ENCODE data around the gene POU4F1.

The POU4F1 gene

DNA sequence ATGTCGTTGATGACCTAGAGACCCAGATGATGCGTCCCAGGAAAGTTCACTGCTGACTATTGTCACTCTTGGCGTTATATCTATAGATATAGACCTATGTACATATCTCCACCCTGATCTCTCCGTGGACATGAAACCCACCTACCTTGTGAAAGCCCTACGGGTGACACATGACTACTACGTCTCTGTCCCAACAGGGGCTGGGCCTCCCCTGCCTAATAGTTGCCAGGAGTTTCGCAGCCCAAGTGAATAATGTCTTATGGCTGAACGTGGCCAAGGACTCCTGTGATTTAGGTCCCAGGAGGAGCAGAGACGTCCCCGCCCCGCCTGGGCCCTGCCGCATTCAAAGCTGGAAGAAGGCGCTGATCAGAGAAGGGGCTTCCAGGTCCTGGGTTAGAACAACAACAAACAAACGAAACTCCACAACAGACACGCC lies 4.9 kb upstream of the POU4F1 start:
- no peak overlapping the region for H3K4me3 ChIP-seq (ENCODE audit: low read length)
- no peak for DNase-seq (ENCODE audit: low read depth, low spot score)

GRCh38 chr13:78607409-78608251 lies 4.3 kb upstream of the POU4F1 start:
- DNase-seq (ENCODE audit: low read depth, low spot score) = no peak
- no peak overlapping the region for H3K4me3 ChIP-seq (ENCODE audit: low read length)

GRCh38 chr13:78606471-78607408 lies 3.4 kb upstream of the POU4F1 start:
- H3K4me3 ChIP-seq (ENCODE audit: low read length) = no peak overlapping the region
- DNase-seq (ENCODE audit: low read depth, low spot score) = no peak

GRCh38 chr13:78604782-78605611 lies 1.6 kb upstream of the POU4F1 start:
- peak; percentile 69 for DNase-seq (ENCODE audit: low read depth, low spot score)
- H3K4me3 ChIP-seq (ENCODE audit: low read length) = no peak overlapping the region; the same call in 1 of the 2 replicates

DNA sequence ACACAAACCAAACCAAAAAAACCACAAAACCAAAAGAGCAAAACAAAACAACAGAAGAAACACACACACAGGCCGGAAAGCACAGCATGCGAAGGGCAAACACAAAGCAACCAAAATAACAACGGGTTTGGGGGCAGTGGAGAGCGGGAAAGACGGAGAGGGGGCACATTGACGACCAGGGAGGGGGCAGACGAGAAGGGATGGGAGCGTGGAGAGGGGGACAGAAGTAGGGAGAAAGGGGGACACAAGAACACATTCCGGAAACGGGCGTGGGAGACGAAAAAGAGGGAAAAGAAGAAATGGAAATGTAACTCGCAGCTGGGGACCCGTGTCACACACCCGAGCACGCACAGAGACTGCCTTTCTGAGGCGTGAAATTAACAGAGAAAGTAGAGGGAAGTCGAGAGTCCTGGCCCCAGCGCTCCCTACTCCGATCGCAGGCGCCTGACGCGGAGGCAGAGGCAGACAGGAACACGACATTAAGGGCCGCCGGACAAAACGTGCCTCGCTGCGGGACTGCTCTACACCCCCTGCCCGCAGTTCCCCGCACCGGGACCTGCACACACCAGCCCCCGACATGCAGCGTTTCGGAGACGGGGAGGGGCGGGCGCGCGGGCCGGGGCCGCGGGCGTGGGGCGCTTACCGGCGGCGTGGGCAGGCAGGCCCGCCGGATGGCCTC lies 652 bp downstream of the POU4F1 start:
- H3K4me3 ChIP-seq (ENCODE audit: low read length) = peak overlapping the region; percentile 69

GRCh38 chr13:78601874-78602560 lies 1.3 kb downstream of the POU4F1 start:
- H3K4me3 ChIP-seq (ENCODE audit: low read length) = peak overlapping the region; percentile 69

More for the DNA sequence above, 652 bp downstream of the POU4F1 start:
- DNase-seq (ENCODE audit: low read depth, low spot score) = peak; percentile 35

GRCh38 chr13:78601124-78601873 lies 2.1 kb downstream of the POU4F1 start:
- no peak overlapping the region for H3K4me3 ChIP-seq (ENCODE audit: low read length)
- DNase-seq (ENCODE audit: low read depth, low spot score) = no peak

More at GRCh38 chr13:78601874-78602560, 1.3 kb downstream of the POU4F1 start:
- no peak for DNase-seq (ENCODE audit: low read depth, low spot score)

DNA sequence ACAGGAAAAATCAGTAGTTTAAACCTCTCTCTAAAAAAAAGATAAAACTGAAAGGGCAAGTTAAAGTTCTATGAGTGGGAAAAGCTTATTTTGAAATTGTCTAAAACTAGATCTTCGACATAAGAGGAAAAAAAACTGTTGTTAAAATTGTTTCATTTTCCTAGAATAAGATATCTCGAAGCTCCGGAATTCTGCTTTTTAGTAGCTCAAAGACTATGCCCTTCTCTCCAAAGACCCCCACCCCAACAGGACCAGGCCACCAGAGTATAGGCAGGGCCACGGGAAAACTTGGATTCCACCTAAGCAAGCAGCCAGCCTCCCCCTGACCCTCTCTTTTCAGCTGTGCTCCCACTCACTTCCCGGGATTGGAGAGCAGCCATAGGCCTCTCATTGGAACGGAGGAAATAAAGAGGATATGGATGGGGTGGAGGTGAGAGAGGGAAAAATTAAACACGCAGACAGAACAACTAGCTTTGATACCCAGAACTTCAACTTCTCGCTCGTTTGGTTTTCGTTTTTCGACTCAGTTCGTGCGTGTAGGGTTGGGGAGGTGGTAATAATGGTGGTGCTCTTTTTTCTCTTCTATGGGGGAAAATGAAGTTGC lies 3.0 kb downstream of the POU4F1 start:
- no peak for DNase-seq (ENCODE audit: low read depth, low spot score)
- H3K4me3 ChIP-seq (ENCODE audit: low read length) = no peak overlapping the region

DNA sequence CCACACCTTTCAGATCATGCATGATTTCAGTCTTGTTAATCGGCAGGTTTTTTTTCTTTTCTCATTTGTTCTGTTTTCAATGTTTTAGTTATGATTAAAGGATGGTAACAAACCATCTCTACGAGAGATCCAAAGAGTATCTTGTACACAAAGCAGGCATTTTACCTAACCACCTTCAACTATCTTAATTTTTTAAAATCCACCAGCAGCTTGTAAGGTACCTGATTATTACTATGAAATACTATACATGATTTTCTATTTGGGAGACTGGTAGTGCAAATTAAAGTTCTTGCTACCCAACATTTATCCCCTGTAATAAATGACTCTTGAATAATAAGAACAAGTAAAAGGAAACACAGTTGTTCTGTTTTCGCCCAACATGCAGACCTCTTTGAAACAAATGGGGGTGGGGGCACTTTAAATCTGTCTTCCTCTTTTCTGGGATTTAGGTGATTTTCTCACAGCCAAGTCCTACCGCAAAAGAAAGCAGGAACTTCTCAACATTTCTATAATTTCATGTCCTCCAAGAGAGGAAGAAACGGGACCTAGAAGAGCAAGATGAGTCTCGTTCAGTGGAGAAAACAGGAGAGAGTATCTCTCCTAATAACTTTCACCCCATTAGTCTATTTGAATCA lies 3.6 kb downstream of the POU4F1 start:
- H3K4me3 ChIP-seq (ENCODE audit: low read length) = no peak overlapping the region
- DNase-seq (ENCODE audit: low read depth, low spot score) = no peak

DNA sequence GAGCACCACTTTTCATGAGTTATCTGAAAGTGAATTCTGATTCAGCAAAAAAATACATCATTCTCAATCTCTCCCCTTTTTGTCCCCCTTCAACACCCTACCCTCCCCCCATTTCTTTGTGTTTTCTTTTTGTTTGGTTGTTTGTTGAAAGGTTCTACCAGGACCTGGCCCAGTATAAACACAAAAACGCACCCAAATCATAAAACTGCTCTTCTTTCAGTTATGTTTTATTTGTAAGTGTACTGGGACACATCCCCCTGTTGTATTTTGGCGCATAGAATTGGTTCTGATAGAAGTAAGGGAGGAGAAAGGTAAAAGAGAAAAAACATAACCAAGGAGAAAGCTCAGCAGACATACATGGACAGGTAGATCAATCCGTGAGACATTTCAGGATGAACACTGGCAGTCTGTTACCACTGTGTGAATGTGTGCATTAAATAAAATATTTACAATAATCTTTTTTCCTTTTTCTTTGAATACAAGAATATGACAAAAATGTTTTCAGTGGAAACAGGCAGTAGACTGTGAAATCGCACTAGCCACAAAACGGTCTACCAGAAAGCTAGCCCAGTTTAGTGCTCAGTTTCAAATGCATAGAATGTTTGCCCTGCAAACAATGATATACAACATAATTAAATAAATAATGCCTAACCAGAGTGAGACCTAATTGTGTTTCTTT lies 4.2 kb downstream of the POU4F1 start:
- H3K4me3 ChIP-seq (ENCODE audit: low read length) = no peak overlapping the region
- no peak for DNase-seq (ENCODE audit: low read depth, low spot score)

GRCh38 chr13:78598116-78598781 lies 5.1 kb downstream of the POU4F1 start:
- no peak for DNase-seq (ENCODE audit: low read depth, low spot score)
- H3K4me3 ChIP-seq (ENCODE audit: low read length) = no peak overlapping the region

- no peak overlapping the region for H3K4me3 ChIP-seq (ENCODE audit: low read length)
- DNase-seq (ENCODE audit: low read depth, low spot score) = no peak
Observed at GRCh38 chr13:78597602-78597932, 5.8 kb downstream of the POU4F1 start.

GRCh38 chr13:78596736-78597601 lies 6.4 kb downstream of the POU4F1 start:
- DNase-seq (ENCODE audit: low read depth, low spot score) = no peak
- H3K4me3 ChIP-seq (ENCODE audit: low read length) = no peak overlapping the region; the same call in 1 of the 2 replicates

- DNase-seq (ENCODE audit: low read depth, low spot score) = no peak
- peak overlapping the region; percentile 52 for H3K4me3 ChIP-seq (ENCODE audit: low read length)
Observed at GRCh38 chr13:78596399-78596735, 7.0 kb downstream of the POU4F1 start.
